NCI-H524 treated with DMSO at 0.1 percent for 48 hours (cell line): Measurements from ENCODE around the gene SFMBT2.
"Not testable (repeated sequence)": the region's sequence is repeated elsewhere in the genome, so short reads cannot be mapped to it uniquely, and the experiment has no call there.

Source experiments
- DNase-seq: peaks from one replicate; lab custom pipeline; 2025; lab: John Stamatoyannopoulos, UW

SFMBT2 gene

DNA sequence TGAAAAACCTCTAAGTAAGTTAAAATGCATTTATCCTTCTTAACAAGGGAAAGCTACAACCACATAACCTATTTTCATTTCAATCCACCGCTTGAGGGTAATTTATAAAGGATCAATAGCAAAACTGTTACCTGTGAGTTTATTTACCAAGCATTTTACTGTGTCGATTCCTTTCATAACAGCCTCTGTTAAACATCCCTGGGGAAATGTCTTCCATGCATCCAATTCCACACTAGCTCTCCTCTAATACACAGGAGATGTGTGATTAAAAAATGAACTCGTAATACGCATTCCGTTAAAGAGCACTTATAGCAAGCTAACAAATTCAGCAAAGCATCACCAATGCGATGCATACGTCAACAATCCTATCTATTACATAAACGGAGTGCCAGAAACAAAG, 185.7 kb downstream of the SFMBT2 start:
- no peak for DNase-seq

DNA sequence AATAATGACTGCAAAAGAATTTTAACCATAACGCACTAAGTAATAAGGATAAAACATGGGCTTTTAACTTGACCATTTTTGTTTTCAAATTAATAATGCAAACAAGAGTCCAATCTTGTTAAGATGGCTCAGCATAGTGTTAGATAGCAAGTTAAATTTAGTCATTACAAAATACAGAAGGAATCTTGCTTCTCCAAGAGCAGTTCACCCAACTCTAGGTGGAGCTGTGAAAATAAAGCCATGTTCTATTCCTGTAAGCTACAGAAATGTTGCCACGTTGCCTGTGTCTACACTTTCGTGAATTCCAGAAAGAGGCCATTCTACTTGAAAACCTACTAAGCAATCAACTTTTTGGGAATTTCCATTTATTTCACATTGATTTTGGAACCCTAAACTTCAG, 191.9 kb downstream of the SFMBT2 start:
- DNase-seq, result no peak

DNA sequence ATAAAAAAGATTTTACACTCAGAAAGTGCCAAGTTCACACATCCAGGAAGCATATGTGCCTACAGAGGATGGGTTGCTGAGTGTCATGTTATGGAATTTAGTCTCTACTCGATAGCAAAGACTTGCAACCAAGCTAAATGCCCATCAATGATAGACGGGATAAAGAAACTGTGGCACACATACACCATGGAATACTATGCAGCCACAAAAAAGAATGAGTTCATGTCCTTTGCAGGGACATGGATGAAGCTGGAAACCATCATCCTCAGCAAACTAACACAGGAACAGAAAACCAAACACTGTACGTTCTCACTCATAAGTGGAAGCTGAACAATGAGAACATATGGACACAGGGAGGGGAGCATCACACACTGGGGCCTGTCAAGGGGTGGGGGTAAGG, 198.1 kb downstream of the SFMBT2 start:
- not testable (repeated sequence) for DNase-seq

DNA sequence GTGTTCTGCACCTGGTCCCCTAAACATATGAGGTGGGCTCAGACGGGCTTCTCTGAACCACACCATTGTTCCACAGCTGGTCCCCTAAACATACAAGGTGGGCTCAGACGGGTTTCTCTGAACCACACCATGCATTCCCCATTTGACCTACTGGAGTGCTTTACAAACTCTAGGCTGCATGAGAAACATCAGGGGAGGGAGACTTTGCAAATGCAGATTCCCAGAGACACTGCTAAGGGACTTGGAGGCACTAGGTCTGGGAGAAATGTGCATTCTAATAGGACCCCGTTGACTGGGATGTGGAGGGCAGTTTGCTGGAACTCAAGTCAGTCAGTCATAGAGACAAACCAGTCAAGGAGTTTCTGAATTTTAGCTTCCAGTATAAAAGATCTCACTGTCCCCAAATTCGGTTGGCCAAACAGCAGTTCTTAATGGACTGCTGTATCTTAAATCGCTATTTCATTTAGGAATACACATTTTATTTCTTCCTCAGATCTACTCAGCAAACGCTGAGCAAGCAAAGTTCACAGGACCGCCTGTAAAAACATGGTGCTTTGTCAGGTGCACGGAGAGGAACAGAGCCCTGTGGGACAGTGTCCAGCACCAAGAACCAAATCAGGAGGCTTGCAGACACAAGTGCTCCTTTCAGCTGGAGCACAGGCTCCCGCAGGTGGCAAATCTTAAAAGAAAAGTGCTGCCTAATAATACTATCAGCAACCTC, 198.8 kb downstream of the SFMBT2 start:
- no peak for DNase-seq

DNA sequence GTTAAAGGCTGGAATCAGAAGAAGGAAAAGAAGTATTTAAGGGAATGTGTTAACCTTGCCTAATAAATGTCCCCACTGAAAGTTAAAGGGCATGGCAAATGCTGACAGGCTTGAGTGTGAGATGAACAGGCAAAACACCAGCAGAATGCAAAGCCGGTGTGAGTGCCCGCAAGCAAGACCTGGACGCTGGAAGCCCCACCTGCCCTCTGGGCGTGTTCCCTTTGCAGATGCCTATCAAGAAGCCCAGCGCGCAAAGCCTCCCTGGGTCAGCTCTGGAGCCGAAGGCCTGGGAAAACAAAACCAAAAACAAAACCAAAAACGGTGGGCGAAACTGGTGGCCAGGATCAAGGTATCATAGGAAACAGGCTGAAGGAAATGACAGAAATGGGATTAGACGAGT, 200.3 kb downstream of the SFMBT2 start:
- no peak for DNase-seq

DNA sequence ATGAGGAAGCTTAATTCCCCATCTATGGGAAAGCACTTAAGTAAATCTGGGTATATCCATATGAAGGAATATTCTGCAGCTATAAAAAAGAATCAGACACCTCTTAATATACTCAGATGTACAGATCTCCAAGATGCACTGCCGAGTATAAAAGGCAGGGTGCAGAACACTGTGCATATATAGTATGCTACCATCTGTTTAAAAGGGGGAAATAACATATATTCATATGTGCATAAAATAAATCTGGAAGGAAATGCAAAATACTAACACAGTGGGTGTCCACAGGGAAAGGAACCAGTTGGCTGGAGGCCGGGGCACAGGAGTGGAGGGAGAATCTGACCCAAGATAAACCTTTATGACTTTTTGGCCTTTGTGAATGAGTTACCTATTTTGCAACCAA, 201.4 kb downstream of the SFMBT2 start:
- DNase-seq, result no peak

DNA sequence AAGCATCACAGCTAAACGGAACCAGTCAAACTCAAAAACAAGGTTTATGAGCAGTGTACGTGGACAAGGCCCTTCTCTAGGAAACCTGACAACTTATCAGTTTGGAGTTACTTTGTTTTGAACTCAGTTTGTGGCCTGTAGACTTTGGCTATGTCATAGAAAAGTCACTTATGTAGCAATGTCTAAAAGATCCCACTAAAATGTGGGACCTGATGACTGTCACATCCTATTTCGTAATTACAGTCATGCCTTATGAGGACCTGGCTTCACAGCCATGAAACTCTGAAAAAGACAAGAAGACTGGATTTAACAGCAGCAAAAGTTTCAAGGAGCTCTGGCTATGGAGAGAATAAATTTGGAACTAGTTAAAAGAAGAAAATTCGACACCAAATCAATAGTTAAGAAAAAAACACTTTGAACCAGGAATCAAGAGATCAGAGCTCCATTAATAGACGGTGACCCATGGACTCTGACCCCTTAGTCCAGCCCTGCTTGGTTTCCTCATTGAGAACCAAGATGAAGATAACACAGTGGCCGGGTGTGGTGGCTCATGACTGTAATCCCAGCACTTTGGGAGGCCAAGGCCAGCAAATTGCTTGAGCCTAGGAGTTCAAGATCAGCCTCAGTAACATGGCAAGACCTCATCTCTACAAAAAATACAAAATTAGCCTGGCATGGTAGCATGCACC, 204.3 kb downstream of the SFMBT2 start:
- DNase-seq, result no peak

DNA sequence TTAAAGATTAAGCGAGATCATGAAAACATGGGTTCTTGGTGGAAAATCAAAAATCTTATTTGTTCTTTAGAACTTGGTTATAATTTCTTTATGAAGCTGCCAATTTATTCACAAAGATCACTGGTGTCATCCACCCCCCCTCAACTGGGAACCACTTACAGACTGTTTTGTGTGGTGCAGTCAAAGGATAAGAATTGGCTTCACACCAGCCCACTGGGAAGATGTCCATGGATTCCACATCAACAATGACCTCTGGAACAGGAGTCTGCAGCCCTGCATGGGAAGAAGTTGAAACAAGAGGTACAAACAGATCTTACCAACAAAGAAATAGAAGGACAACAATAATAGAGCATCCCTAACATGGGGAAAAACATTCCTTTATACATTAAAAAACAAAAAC, 205.2 kb downstream of the SFMBT2 start:
- no peak for DNase-seq

DNA sequence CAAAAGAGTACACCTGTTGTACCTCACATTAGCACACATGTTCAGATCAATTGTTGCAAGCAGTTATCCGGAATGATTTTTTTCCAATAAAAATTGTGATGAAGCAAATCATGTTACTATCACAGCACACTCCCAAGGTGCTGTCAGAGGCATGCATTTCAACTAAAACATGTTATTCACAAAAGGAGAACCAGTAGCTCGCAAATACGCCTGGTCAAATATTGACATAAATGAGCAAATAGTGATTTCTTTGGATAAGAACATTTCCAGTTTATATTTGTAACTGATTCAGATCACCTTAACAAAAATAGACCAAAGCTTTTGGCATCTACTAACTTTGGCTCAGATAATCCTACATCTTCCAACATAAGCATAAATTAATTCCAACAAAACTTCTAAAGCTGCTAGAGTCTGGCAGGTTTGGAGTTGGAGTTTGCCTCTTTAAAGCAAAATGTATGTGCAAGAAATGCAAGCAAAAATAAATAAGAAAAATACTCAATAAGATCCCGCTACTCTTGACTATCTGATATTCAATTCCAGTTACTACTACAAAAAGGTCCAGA, 208.0 kb downstream of the SFMBT2 start:
- no peak for DNase-seq

DNA sequence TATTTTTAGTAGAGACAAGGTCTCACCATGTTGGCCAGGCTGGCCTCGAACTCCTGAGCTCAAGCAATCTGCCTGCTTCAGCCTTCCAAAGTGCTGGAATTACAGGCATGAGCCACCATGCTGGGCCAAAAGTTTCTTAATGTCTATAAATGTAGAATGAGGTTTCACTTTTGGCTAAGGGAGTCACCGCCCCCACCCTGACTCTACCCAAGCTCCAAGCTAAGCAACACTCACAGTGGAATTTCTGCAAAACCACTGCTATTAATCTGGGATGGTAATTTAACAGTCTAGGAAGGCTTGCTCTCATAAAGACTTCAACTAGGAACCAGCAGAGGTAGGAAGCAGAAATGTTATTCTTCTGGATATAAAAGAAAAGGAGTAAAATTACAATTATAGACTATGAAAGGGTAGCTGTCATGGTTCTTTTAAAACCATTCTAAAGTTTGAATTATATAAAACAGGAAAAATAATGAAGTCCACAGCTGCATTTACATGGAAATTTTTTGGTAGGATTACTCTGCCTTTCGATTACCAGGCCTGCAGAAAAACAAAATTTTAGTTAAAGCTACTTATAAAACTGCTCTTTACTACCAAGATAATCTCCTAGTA, 211.6 kb downstream of the SFMBT2 start:
- no peak for DNase-seq

DNA sequence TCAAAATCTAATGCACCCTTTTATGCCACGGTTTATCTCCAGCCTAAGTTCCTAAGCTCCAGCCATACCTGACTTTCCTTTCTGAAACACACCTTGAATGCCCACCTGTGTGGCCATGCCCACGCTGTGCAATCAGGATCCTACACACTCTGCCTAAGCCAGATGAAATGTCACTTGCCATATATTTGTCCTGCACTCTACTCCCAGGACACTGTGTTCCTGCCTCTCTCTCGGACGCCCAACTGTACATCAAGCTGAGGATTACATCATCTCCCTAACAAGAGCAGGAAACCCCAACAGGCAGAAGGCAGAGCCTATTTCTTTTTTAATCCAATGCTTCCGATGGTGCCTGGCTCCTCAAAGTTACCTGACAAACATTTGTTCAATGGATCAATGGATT, 214.6 kb downstream of the SFMBT2 start:
- no peak for DNase-seq

DNA sequence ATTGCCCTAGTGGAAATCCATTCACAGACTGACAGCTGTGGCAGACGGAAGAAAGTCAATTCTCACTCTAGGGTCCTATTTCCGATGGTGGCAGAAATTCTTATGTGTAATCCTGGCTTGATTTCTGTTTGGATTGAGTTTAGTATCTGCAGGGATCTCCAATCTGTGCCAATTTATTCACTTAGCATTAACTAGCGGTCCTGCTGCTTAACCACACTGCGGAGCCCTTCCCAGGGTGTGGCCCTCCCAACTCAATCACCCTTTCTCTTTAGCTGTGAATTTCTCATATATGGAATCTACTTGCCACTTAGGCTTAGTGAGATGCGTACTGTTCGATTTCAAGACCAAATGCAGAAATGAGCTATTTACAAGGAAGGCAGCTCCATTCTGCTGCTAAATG, 215.7 kb downstream of the SFMBT2 start:
- no peak for DNase-seq

DNA sequence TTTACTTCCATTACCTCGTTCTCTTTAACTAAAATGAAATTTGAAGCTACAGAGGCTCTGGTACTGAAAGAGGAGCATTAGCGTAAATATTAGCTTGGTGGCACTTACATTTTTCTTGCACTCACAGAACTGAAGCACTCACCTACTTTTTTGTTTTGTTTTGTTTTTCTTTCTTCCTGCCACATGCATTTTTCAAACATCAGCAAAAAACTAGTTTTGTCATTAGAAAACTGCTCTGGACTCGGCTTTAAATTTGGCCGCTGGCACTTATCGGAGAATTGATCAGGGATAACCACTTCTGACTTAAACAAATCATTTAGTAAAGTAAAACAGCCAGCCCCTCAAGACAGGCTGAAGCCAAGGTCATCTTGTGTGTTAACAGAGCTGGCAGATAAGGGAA, 216.3 kb downstream of the SFMBT2 start:
- DNase-seq, result no peak

DNA sequence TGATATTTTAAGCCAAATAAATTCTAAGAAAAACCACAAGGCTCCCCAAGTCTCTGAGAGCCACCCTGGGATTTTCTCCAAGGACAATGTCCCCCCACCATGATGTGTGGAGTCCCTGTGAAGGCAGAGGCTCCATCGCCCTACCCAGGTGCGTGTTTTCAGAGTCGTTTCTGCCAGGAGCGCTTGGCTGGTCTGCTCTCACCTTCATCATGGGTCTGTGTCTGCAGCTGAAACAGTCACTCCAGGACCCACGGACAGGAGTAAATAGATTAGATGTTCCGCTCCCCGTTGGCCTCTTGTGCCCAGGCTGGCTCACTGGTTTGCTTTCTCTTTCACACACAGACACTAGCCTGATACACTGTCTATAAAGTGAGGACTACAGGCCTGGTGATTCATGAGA, 217.5 kb downstream of the SFMBT2 start:
- no peak for DNase-seq

DNA sequence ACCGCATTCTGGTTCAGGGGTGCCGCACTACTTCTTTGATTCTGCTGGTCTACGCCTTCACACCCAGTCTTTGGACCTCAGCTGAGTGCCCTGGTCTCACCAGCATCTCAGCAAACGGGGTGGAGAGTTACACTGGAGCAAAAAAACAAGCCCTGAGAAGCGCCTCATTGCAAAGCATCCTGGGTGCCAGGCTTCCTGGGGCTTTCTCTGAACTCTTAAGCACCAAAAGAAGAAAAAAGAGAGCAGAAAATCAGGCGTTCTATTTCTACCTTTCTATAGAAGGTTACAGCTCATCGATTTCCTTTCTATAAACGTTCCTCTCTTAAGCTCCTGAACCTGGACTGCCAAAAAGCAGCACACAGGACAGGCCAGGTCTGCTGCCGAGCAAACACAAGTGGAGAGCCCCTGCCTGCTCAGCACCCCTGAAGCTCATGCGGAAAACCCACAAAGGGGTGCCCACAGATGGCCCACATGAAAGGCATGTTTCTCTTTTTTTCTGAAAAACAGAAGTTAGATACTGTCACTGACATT, 217.9 kb downstream of the SFMBT2 start:
- DNase-seq, result no peak

DNA sequence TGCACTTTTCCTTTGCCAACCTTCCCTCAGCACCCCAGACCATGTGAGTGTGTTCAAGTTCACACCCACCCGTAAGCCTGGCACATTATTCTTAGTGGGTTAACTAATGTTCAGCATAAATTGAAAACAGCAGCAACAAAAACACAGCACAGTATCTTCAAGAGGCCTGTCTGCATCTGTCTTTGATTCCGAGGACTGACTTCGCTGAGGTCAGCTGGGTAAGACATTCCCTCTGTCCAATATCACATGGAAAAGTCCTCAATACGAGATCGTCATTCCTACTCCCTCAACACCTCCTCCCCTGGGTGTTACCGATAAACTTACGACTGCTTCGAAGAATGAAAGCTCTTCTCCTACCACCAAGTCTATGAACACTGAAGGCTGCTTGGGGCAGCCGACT, 218.8 kb downstream of the SFMBT2 start:
- DNase-seq, result no peak

DNA sequence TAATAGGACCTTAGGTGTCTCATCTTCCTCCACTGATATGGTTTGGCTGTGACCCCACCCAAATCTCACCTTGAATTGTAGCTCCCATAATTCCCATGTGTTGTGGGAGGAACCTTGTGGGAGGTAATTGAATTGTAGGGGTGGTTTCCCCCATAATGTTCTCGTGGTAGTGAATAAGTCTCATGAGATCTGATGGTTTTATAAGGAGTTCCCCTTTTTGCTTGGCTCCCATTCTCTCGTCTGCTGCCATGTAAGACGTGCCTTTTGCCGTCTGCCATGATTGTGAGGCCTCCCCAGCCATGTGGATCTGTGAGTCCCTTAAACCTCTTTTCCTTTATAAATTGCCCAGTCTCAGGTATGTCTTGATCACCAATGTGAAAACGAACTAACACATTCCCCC, 220.1 kb downstream of the SFMBT2 start:
- DNase-seq, result not testable (repeated sequence)

DNA sequence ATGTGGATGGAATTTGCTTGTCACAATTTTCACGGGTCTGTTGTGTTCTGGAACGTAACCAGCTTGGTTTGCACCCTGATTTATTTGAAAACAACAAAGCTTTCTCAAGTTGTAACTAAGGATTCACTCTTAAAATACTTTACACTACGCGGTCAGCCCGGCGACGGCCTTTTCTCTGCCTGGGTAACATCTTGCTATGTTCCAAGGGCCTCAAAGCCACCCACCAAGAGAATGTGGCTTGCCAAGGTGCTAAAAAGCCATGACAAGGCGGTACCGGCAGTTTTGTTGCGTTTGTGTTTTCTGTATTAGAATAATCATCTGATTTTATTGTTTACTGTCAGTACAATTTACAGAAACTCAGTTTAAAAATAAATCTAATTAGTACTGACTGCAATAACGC, 220.9 kb downstream of the SFMBT2 start:
- no peak for DNase-seq

DNA sequence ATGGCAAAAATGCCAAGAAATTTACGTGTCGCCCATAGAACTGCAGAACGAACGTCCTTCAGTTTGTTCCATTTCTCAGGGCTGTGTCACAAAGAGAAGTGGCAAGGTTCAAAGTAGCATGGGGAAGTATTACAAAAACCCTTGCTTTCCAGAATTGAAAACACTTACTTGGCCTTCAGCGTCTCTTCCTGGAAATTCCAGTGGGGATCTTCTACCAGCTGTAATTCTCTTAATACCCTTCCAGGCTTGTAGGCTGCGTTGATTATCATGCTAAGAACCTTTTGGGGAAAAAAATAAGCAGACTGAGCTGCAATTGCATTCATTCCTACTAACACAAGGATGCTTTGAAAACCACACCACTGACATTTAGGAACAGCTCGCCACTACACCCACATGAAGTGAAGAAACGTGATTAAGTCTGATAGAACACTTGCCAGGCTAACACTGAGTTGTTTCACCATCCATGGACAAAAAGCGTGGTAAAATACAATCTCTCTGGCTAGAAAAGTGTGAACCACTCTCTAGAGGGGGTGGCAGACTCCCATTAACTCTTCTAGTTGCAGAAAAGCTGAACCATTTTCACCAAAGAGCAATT, 222.3 kb downstream of the SFMBT2 start:
- DNase-seq, result no peak

DNA sequence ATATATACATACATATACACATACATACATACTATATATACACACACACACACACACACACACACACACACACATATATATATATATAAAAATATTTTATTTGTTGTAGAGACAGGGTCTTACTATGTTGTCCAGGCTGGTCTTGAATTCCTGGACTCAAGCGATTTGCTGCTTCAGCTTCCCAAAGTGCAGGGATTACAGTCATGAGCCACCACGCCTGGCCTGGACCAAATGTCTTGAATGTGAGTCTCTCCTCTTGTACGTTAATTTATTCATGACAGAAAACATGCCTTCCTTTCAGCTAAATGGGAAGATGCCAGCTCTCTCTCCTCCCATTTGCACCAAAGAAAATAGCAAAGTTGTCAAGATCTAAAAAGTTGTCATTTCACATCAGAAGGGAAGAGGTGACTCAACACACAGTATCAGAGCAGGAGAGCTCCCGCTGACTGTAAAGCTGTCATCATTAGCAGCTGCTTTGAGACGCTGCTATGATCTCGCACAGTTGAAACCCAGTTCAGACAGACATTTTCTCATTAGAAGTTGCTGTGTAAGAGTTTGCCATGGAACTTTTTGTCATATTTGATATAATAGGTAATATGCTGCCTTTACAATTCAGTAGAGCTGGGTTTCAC, 224.3 kb downstream of the SFMBT2 start:
- no peak for DNase-seq

DNA sequence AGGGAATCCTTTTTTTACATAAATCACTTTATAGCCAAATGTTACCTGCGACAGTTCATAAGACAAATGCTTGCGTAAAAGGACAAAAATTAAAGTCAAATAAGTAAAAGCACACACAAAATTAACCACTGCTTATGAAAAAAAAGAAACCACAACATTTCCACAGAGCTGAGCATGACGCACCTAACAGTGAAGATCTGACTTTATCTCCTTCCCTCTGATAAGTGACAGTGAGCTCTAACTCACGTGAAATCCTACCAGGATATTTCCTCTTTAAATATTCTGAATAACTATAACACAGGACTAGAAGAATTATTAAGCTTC, 225.5 kb downstream of the SFMBT2 start:
- DNase-seq, result no peak

DNA sequence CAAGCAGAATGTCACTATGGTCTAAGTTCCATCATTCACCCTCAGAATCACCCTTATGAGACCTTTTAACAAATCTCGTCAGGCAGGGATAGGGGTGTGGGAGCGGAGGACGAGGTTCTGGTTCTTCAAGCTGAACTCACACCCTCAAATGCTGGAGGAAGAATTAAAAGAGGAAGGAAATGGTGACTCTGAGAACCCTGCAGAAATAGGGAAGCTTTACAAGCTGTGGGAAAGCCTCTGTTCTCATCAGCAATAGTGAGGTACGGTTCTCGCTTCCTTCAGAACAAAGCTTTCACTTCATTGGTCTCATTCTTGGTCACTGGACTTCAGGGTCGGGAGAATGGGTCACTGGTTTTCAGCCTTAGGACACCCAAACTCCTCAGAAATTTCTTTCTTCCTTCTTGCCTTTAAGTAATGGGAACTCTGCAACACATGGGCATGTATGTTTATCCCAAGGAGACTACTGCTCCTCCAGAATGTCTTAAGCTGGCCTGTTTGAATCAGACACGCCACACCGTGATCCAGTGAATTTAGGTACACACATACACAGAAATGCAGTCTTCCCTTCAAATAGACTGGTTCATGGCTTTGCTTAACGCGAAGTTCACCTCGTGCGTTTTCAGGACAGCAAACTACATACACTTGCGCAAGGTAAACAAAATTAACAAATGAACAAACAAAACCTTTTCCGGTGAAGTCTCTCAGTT, 226.0 kb downstream of the SFMBT2 start:
- no peak for DNase-seq
